ENCODE data around the gene UBE2G1. TPM values are rescaled to one million over a fixed set of nuclear protein-coding genes. Genes with fewer than 3 reads are reported as not detected.
A peak's percentile ranks its signal among the peaks of the same experiment; 100 is the strongest.
"Not testable (repeated sequence)": the region's sequence is repeated elsewhere in the genome, so short reads cannot be mapped to it uniquely, and the experiment has no call there.

Gene UBE2G1
- total RNA-seq, 1 donor from 2014 or later, result 105 TPM

DNA sequence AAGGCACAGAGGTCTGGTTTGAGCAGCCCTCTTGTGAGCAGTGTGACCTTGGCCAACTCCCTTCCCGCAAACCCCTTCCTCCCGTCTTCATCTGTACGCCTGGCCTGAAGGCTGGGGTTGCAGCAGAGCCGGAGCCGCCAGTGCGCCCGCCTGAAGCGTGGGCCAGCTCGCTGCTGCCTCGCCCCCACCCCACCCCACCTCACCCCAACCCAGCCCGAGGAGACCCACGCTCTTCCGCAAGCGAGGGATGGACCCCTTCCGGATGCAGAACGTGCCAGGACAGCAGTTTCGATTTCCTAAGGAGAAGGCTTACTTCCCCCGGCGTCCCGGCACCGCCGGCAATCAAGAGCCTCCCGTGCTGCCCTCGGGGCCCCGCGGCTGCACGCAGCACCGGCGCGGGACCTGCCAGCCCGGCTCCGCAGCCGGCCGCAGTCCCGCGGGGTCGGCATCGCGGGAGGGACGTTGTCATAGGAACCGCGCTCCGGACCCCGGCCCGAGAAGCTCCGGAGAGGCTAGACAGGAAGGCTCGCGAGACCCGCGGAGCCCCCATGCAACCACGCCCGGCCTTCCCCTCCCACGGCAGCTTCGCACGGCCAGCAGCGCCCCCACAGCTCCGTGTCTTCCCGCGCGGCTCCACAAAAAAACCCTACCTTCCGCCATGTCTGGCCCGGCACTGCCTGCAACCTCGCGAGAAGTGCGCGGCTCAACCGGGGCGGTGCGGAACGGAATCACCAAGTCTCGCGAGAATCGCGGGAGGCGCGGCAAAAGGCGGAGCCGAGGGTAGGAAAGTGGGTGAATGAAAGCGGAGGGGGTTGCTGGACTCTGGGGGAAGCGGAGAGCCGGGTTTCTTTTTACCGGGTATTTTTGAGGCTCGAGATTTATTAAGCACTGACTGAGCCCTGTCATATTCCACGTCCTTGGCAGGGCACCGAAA is 102.9 kb downstream of the UBE2G1 start, which contains the start of gene ANKFY1:
TSS of gene ANKFY1 (minus strand) at position 698 of the 934 bp plus-strand sequence. CDS start at position 660, 38 bp downstream.
- DNase-seq, result peak; percentile 98
- intact Hi-C loops (cut with micrococcal nuclease), result no loop called here
- peak; percentile 95 for ATAC-seq

DNA sequence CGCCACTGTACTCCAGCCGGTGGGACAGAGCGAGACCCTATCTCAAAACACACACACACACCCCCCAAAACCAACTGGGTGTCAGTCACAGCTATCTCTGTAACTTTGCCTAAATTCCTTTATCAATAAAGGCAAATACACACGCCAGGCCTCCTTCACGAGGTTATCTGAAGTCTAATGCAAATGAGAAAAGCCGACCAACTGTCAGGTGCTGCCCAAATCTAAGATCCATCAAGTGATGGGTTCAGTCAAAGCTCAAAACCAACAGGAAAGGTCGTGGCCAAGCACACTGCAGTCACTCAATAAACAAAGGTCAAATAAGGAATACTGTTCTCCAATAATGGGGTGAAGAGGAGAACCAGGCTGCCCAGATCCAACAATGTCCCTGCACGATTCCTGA is 103.8 kb downstream of the UBE2G1 start:
- intact Hi-C loops (cut with micrococcal nuclease), result no loop called here
- no peak for ATAC-seq

DNA sequence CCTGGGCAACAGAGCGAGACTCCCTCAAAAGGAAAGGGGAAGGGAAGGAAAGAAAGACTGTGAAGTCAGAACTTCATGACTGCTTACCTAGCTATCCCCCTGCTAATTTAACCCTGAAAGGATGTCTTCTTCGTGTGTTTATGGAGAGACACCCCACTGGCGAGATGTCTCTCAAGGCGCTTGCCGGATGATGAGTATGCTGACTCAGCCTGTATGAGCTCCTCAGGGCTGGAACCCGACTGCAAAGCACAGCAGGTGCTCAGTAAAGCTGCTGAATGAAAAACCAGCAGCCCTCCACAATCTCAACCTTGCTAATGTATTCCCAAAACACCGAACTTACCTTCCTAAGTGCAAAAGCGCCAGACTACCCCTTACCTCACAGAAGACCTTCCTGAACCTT is 105.0 kb downstream of the UBE2G1 start:
- intact Hi-C loops (cut with micrococcal nuclease), result no loop called here
- DNase-seq (no peak), ATAC-seq (no peak)

More for the DNA sequence above, 103.8 kb downstream of the UBE2G1 start:
- no peak for DNase-seq

DNA sequence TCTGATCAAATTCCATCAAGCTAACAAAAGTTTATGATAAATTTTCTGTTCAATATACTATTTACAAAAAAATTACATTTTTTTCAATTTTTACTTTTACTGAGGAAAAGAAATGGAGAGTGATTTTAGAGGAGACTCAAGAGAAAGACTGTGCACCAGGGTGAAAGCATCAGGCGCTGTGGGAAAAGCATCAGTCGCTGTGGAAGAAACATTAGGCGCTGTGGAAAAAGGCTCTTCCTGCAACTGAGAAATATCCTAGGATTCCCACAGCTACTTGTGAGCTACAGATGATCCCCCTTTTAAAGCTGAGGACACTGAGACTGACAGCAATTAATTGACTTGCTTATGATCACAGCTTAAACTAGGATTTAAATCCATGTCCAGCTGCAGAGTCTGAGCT is 107.6 kb downstream of the UBE2G1 start:
- ATAC-seq (no peak), DNase-seq (no peak)
- intact Hi-C loops (cut with micrococcal nuclease), result no loop called here

DNA sequence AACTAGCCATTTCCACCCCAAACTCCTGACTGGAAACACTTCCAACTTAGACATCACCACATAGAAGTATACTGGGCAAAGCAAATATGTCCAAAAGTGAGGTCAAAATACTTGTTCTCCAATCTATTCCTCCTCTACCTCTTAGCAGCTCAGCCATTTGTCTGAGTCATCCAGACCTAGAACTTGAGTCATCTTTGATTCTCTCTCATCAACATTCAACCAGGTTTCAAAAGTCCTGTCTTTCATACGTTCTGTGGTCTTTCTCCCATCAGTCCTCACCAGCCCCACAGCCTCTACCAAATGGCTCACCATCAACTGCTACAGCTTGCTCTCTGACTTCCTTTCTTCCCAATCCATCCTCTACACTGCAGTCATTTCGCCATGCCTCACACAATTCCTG is 109.5 kb downstream of the UBE2G1 start:
- ATAC-seq (no peak), DNase-seq (no peak)
- intact Hi-C loops (cut with micrococcal nuclease), result no loop called here

DNA sequence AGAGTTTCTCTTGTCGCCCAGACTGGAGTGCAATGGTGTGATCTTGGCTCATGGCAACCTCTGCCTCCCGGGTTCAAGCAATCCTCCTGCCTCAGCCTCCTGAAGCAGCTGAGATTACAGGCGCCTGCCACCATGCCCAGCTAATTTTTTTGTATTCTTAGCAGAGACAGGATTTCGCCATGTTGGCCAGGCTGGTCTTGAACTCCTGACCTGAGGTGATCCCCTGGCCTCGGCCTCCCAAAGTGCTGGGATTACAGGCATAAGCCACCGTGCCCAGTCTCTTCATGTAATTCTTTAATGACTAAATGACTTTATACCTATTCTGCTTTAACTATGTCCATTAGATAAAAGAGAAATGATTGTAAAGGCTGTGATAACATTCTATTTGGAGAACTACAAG is 111.2 kb downstream of the UBE2G1 start:
- ATAC-seq; DNase-seq; intact Hi-C loops (cut with micrococcal nuclease): not testable (repeated sequence)

DNA sequence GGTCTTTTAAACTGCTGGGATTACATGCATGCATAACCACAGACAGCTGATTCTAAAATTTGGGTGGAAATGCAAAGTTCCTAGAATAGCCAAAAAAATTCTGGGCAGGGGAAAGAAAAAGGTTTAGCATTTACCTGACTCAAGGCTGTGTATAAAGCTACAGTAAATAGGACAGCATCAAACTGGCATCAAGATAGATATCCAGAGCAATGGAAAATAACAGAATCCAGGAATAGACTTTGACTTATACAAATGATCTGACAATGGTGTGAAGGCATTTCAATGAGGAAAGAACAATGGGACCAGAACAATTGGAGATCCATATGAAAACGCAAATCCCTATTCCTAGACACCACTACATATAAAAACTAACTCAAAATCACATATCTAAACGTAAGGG is 115.6 kb downstream of the UBE2G1 start:
- peak; percentile 33 for ATAC-seq
- intact Hi-C loops (cut with micrococcal nuclease), result no loop called here
- no peak for DNase-seq

DNA sequence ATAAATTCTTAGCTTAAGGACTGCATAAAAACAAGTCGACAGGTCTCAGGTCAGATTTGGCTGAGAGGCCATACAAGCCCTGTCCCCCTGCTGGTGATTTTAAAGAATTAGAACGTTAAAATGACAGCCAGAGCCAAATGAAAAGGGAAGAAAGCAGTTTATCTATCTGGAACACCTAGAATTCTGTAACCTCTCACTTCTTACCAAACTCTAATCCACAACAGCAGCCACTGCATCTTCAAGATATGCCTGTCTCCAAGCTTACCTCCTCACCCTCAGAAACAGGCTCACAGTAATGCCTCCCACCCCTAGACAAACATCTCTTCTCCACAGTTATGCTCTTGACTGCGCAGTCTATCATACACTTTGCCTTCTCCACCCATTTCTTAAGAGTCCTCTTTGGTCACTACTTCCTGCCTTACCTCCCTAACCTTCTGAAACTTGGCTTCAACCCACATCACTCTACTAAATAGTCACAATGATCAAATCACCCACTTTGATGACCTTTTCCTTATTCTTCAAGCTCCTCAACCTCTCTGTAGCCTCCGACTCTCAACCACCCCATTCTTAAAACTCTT is 116.9 kb downstream of the UBE2G1 start:
- ATAC-seq (peak; percentile 25), DNase-seq (no peak)
- intact Hi-C loops (cut with micrococcal nuclease), result no loop called here

DNA sequence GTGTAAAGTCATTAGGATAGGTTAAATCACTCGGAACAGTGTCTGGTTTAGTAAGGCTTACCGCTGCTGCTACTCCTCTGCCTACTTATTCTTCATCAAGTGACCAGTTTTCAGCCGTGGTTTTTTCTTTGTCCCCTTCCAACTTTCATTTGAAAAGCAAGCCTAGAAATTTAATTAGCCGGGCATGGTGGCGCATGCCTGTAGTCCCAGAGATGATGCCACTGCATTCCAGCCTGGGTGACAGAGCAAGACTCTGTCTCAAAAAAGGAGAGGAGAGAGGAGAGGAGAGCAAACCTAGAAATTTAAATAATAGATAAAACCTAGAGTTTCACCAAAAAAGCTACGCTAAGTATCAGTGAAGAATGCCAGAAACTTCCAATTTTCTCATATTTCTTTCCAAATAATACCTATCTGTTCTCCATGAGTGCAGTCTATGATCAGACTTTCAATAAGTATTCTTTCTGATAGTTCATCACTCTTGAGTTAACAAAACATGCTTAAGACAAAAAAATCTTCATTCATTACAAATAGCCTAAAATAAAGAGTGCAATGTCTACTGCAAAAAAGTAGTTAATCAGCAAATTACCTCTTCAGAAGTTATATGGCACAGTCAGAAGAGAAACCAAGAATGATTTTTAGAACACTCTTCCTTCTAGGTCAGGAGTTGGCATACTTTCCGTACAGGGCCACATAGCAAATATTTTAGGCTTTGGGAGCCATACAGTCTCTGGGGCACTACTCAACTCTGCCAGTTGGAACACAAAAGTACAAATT is 117.8 kb downstream of the UBE2G1 start:
- intact Hi-C loops (cut with micrococcal nuclease), result no loop called here
- DNase-seq (no peak), ATAC-seq (peak; percentile 25)

DNA sequence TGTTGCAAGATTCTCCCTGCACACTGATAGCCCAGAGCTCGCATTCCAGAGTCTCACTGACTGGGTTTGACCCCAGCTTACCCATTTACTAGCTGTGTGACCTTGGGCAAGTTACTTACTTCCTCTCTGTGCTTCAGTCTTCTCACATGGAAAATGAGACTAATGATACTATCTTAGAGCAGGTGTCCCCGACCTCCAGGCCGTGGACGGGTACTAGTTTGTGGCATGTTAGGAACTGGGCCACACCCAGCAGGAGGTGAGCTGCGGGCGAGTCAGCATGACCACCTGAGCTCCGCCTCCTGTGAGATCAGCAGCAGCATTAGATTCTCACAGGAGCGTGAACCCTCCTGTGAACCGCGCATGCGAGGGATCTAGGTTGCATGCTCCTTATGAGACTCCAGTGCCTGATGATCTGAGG is 118.5 kb downstream of the UBE2G1 start:
- DNase-seq, result no peak
- intact Hi-C loops (cut with micrococcal nuclease), result no loop called here
- ATAC-seq, result peak; percentile 9

DNA sequence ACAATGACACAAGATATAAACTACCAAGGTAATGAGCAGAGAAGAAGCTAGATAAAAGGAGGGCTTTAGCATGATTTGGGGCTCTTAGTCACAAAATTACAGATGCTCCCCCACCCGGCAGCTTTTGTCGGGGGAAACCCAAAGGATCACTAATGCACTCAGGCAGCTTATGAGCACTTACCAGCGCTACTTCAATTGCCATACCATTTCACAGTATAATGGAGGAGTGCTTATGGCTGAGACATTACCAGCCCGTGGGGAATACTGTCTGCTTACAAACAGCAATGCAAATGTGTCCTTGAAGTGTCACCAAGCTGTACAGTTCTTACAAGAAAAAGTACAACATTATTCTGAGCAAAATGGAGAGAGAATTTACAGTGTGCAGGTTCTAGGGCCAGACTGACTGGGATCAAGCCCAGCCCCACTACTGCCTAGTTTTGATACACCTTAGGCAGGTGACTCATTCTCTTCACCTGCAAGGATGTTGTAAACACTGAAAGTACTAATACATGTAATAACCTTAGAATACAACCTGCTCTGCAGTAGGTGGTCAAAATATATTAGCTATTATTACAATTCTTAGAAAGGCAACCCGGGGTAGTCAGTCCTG is 119.0 kb downstream of the UBE2G1 start:
- DNase-seq (no peak), ATAC-seq (no peak)
- intact Hi-C loops (cut with micrococcal nuclease), result no loop called here

DNA sequence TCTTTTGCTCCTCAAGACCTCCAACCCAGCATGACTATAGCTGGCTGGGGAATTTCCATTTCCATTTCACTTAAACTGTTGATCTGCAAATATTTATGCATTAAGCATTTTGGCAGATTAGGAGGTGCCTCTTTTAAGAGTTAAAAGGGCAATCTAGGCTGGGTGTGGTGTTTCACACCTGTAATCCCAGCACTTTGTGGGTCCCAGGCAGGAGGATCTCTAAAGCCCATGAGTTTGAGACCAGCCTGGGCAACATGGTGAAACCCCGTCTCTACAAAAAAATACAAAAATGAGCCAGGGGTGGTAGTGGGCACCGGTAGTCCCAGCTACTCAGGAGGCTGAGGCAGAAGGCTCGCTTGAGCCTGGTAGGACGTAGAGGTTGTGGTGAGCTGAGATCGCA is 119.8 kb downstream of the UBE2G1 start:
- intact Hi-C loops (cut with micrococcal nuclease), result no loop called here
- no peak for ATAC-seq
- DNase-seq, result no peak

DNA sequence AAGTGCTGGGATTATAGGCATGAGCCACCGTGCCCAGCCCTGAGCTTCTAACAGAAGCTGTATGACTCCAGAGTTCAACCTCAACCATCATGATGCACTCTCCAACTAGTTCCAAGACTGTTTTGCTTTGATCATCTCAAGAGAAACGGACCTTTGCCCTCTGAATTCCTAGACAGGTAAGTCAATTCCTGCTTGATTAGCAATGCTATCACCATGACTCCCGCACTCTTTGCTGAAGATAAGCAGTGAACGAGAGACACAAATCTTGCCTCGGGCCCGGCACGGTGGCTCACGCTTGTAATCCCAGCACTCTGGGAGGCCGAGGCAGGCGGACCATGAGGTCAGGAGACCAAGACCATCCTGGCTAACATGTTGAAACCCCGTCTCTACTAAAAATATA is 124.9 kb downstream of the UBE2G1 start:
- intact Hi-C loops (cut with micrococcal nuclease), result no loop called here
- DNase-seq (no peak), ATAC-seq (no peak)

DNA sequence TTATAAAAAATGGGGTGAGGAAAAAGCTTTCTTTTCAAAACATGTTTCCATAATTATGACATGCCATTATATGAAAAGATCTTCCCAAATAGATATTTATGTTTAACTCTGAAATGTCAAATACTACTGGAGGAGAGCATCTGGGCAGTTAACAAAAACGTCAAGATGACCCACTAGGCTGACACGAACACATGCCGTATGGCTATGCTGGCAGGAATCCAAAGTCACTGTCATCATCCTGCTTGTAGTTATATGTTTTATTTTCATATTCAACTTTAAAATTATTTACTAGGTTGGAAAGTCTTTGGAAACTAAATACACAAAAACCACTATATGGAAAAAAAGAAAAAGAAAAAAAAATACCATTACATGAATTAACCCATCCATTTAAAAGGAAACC is 130.0 kb downstream of the UBE2G1 start:
- intact Hi-C loops (cut with micrococcal nuclease), result no loop called here
- no peak for ATAC-seq
- no peak for DNase-seq

DNA sequence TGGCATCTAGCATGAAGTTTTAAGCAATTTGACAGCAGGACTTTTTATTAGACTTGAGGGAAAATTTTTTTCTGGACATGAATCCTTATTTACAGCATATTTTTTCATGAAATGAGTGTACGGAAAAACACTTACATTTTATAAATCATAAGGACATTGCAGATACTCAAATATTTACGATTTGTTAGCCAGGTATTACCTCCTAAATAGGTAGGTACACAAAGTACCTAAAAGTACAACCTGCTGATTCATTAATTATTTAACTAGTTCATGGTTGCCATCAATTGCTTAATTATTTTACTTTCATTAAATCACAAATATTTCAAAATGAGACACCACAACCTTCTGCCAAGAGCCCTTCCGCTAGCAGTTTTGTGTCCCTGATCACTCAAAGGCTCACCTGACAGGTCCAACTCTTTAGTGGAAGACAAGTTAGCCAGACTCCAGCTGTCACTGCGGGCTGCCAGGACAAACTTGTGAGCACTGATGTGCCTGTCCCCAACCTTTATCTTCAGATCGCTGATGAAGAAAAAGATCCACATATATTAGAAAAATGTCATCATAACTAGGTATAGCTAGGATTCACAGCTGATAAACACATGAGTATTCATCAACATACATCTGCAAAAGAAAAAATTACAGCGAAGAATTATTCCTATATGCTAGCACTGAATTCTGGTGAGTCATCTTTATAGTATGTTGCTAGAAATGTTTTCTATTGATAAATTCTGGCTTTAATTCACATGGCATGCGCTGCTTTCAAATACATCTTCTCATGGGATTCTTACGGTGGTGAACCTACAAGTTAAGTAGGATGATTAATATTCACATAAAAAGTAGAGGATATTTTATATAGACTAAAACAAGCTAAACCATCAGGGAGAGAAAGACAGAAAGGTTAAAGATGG is 130.8 kb downstream of the UBE2G1 start:
- intact Hi-C loops (cut with micrococcal nuclease), result no loop called here
- no peak for ATAC-seq

DNA sequence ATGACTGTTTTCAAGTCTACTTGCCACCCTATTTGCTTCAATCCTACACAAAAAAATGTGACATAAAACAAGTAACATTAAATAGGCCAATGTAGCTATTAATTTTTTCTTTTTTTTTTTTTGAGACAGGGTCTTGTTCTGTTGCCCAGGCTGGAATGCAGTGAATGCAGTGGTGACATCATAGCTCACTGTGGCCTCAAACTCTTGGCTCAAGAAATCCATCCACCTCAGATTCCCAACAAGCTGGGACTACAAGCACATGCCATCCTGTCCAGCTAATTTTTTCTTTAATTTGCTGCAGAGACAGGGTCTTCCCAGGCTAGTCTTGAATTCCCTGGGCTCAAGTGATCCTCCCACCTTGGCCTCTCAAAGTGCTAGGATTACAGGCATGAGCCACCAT is 132.1 kb downstream of the UBE2G1 start:
- ATAC-seq (no peak), DNase-seq (no peak)
- intact Hi-C loops (cut with micrococcal nuclease), result no loop called here

More for the DNA sequence above, 130.8 kb downstream of the UBE2G1 start:
- DNase-seq, result no peak

DNA sequence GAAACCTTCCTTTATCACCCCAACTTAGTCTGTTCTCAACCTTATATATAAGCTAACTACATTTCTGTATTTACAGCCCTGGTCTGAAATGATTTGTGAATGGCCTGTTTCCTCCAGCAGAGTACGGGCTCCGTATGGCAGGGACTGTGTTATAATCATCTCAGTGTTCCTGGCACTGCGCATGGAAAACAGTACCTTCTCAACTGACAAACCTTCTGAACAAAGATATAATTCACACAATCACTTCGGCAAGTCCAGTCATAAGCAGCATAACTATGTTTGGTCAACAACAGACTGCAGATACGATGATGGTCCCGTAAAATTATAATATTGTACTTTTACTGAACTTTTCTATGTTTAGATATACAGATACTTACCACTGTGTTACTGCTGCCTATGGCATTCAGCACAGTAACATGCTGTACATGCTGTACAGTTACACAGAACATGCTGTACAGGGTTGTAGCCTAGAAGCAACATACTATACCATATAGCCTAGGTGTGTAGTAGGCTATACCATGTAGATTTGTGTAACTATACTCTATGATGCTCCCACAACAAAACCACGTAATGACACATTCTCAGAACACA is 132.7 kb downstream of the UBE2G1 start:
- intact Hi-C loops (cut with micrococcal nuclease), result no loop called here
- peak; percentile 75 for ATAC-seq
- no peak for DNase-seq

DNA sequence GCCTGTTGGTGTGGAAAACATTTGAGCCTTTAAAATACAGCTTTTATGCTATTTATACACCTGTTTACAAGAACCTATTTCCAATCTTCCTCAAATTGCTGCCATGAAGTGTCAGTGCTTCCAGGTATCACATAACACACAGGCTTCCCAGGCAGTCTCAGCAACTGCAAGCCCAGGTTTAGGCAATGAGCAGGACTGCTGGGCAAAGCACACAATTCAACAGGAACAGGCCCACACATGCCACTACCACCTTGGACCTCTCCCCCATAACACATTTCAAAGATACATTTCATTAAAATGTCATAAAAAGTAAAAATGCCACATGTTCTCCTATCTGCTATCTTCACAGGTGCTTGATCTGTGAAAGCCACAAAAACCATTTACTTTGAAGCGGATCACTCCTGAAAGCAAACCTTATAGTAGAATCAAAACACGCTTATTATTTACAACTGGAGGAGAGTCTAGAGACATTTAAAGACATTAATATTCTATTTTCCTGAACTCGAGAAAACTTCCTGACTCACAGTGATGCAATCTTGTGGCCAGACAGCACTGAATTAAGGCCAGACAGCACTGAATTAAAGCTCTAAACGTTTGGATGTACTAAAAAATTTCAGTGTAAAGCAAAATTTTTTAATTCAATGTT is 134.2 kb downstream of the UBE2G1 start:
- no peak for ATAC-seq
- intact Hi-C loops (cut with micrococcal nuclease), result no loop called here
- DNase-seq, result no peak
